Activated CD4-positive, alpha-beta T cell treated with anti-CD3 and anti-CD28 coated beads, Interleukin-2, amount 50 U/mL, for 16 hours (primary cell): ENCODE data around the gene RYR2.

ENCODE experiments used
- DNase-seq: peaks from one replicate; pipeline ENCODE4 v3.0.0-alpha.2; 2020

The RYR2 gene

DNA sequence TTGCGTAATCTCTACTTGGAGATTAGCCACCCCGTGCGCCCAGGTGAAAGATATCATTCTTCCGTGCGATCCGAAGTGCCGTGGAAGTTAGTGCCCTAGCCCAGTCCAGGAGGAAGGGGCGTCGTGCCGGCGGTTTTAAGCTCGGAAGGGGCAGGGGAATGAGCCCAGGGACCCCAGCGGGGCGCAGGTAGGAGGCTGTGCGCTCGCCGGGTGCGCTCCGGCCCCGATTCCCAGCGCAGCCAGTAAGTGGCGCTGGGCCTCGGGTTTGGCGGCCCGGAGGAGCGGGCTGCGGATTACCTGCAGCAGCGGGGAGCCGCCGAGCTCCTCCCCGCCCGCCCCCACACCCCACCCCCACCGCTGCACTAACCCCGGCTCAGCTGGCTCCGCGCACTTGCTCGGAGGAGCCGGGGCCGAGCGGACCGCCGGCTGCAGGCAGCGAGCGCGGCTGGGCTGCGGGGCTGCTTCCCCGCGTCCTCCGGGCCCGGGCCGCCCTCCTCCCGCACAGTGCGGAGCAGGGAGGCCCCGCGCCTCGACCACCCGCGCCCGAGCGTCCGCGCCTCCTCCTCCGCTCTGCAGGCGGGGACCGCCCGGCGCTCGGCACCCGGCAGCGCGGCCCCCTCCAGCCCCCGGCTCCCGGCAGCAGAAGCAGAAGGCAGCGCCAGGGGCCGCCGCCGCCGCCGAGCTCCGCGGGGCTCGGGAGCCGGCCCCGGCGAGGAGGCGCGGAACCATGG is at the start of gene RYR2:
Gene RYR2, plus strand, starts transcription at position 390 of the 731 bp plus-strand sequence. Its CDS starts 338 bp downstream, at position 728.
- DNase-seq = no peak

GRCh38 chr1:236992449-236992848 is 49.5 kb upstream of the RYR2 start:
- DNase-seq = no peak

GRCh38 chr1:236994450-236994849 is 47.5 kb upstream of the RYR2 start:
- no peak for DNase-seq

DNA sequence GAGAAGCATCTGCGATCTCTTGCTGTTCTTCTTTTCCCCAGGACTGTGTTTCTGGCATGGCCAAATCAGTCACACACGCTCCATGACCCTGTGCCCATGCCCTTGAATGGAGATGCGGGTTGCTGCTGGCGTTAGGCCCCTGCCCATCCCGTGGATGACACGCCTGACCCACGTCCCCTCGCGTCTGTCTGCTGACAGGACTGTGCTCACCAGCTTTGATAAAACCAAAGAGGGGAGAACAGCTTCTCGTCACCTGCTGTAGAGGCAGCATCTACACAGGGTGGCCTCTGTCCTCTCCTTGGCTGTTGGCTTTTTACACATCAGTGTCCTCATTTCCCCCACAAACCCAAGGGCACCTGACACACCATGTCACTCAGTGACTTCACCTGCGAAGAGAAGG is 44.6 kb upstream of the RYR2 start:
- no peak for DNase-seq

DNA sequence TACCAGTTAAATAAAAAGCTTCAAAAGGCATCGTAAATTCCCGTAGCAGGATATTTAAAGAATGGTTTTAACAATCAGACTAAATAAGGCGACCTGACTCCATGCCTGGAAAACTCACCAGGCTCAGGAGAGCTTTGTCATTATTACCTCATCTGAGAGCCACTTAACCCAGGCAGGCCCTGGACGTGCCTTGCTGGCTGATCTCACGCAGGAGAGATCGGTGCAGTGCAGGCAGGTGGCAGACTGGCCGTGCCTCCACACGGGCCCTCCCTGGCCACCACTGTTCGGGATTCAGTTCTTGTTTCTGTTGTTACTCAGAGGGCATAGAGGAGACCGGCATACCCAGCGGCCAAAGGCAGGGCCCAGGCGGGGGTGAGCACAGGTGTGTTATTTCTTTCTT is 44.1 kb upstream of the RYR2 start:
- no peak for DNase-seq

DNA sequence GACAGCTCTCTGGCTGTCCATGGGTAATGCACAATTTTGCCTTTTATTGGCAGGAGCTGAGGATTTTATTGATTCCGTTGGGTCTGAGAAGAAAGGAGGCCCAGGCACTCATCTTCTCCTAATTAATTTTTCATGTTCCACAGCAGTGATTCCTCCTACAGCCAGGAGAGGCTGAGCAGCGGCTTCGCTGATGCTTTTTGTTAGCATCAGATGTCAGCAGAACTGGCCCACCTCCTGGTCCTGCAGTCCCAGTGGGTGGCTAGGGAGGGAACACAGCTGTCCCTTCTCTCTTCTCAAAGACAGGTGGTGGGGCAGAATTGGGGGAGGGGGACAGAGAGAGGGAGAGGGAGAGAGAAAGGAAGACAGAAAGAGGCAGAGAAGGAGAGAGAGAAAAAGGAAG is 43.4 kb upstream of the RYR2 start:
- DNase-seq = no peak

DNA sequence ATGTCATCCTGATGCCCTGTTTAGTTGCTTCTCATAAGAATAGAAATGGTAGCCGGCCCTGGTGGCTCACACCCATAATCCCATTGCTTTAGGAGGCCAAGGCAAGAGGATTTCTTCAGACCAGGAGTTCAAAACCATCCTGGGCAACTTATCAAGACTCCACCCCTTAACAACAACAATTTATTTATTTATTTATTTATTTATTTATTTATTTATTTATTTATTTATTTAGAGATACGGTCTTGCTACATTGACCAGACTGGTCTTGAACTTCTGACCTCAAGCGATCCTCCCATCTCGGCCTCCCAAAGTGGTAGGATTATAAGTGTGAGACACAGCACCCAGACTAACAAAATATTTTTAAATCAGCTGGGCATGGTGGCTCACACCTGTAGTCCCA is 41.8 kb upstream of the RYR2 start:
- no peak for DNase-seq

DNA sequence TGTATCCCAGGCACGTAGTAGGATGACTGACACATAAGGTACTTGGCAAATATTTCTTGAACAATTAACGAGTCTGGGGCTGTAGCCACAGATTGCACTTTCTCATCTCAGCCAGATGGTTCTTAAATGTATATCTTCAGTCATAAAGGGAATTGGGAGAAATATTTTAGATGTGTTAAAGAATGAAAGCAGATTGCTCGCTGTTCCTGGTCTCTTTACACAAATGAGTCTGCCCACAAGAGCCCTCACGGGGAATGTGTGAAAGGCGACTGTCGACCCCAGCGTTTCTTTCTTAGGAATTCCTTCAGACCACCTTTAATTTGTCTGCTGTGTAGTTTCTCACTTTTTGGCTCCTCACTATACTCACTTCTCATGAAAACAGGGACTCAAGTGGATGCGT is 38.5 kb upstream of the RYR2 start:
- no peak for DNase-seq

- DNase-seq = no peak
Observed at GRCh38 chr1:237004116-237004515, 37.9 kb upstream of the RYR2 start, which contains the start of gene MT1HL1. MT1HL1 (minus strand) TSS chr1:237004441; CDS start chr1:237004372, 69 bp downstream.

DNA sequence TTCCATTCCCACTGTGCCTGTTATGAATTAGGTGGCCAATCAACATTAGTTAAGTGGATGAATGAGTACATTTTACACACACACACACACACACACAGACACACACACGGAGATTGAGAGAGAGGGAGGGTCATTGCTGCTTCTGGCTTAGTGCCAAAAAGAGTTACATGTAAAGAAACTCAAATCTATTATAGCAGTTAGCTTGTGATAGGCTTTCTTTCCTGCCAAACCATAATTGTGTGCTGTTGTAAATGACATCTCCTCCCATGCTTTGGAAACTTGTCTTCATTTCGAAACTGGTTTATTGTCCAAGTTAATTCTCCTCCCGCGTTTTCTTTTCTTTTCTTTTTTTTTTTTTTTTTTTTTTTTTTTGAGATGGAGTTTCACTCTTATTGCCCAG is 36.3 kb upstream of the RYR2 start:
- DNase-seq = no peak

DNA sequence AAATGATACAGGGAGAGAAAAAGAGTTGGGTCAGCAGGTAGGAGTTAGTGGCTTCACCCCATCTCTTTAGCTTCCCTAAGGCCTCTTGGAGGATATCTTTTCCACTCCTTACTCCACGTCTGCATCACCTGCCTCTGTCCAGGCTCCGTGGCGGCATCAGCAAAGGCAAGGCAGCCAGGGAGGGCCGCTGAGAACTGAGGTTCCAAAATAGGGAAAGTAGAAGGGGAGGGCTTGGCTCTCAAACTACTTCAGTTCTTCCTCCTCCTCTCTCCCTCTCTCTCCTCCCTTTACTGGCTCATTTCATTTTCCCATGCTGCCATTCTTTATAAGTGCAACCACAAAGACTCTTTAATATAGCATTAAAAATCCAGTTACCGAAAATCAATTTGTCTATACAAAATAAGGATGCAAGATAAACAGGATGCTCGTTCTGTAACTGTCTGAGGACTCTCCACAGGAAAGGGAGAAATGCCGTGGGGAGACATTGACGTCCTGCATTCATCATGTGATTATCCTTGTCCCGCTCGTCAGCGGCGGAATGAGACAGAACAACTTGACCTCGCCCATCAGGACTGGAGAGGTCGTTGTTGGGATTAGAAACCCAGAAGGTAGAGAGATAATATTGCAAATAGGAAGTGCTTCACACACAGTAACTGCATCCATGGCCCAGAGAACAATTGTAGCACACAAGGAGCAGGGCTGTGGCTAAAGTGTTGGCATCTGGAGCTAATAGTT is 34.7 kb upstream of the RYR2 start:
- no peak for DNase-seq

GRCh38 chr1:237009611-237010010 is 32.4 kb upstream of the RYR2 start:
- DNase-seq = no peak

DNA sequence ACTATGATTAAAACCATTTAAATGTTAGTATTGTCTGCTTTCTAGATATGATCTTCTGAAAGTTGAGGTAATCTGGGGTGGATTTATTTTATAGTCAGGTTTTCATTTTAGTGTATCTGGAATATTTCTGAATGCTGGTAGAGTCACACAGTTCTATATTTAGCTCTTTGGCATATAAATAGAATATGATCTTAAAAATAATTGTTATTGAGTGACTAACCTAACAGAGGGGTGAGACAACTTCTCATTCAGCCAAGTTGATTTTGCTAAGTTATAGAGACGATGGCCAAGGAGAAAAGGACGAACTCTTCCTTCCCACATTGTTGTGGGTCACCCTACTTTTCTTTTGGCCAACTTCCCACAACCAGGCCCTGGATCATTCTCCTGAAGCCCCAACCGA is 30.6 kb upstream of the RYR2 start:
- no peak for DNase-seq

DNA sequence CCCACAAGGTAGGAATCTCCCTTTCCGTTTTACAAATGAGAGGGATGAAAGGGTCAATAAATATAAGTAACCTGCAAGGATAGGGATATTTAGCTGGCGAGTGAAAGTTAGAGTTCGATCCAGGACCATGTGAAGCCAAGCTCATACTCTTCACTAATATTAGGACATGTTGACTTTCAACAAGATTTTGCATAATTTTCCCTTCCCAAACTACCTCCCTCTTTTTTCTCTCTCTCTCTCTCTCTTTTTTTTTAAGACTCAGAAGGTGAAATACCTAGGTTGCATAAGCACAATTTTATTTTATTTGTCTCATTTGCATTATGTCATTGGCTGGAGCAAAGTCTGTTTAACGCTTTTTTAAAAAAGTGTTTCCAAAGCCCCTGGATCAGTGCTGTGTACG is 29.6 kb upstream of the RYR2 start:
- DNase-seq = no peak

DNA sequence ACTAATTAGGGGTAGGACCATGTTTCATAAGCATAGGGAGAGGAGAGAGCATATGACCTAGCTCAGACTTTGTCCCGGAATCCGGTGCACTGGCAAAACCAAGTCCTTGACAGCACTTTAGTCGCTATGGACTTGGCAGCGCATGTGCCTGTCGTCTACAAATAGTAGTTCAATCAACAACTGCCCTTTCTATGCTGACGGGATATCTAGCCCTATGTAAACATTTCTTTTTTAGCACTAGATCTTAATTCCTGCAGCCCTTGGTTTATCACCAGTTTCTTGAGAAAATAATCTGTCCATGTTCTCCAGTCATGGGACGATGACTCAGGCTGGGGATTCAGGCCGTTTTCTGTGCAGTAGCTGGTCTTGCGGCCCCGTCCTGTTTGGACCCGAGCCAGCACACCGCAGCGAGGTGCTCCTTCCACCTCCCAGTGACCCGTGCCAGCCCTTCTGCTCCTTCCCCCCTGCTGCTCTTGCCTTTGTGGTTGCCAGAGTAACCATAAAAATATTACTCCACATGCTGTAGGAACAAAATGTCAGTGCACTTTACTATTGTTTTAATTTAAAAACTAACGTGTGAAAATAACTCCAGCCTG is 29.1 kb upstream of the RYR2 start:
- DNase-seq = no peak

DNA sequence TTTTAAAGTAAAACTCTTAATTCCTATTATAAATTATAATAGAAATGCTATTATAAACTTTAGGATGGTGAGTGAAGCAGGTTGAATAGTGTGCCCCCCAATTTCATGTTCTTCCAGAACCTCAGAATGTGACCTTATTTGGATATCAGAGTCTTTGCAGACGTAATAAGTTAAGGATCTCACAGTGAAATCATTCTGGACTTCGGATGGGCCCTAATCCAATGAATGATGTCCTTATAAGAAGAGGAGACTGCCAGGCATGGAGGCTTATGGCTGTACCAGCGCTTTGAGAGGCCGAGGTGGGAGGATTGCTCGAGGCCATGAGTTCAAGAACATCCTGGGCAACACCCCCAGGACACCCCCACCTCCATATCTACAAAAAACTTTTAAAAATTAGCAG is 28.4 kb upstream of the RYR2 start:
- no peak for DNase-seq

- DNase-seq = no peak
Observed at GRCh38 chr1:237016626-237017025, 25.4 kb upstream of the RYR2 start.

DNA sequence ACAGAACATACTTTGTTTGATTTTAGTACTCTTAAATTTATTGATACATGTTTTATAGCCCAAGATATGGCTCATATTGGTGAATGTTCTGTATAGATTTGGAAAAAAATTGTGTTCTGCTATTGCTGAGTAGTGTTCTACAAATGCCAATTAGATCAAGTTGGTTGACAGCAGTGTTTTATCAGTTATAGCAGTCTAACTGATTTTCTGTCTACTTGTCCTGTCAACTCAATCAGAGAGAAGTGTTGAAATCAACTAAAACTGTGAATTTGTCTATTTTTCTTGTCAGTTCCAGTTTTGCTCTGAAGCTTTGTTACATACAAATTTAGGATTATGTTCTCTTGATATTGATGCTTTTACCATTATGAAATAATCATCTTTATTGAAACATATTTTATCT is 23.1 kb upstream of the RYR2 start:
- DNase-seq = no peak

DNA sequence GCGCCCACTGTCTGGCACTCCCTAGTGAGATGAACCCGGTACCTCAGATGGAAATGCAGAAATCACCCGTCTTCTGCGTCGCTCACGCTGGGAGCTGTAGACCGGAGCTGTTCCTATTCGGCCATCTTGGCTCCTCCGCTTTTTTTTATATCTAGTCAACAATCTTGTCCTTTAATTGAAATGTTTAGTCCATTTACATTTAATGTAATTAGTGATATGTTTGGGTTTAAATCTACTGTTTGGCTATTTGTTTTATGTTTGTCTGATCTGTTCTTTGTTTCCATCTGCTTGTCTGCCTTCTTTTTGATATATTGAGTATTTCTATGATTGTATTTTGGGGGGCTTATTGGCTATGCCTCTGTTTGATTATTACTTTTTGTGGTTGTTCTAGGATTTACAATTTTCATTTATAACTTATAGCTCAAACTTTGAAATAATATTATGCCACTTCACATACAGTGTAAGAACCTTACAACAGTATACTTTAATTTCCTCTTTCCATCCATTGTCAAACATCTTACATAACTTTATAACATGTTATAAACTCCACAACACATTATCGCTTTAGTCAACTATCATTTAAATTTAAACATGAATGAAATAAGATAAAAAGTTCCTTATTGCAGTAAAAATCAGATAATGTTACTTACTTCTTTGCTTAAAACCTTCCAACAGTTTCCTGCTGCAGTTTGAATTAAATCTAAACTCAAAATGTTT is 16.5 kb upstream of the RYR2 start:
- no peak for DNase-seq

DNA sequence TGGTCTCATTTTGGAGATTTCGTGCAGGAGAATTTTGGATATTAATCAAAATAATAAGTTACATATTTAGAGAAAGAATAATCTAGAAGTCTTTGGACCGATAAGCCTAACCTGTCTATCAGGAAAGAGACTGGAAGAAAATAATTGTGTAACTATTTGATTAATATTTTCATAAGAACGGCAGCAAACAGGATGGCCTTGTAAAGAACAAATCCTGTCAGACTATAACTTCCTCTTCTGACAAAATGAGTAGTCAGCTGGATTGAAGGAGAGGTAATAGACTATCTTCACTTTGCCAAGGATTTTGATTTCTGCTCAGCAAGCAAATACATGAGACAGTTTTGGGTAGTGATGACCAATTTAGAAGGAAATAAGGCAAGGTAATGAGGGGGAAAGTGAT is 12.7 kb upstream of the RYR2 start:
- no peak for DNase-seq

DNA sequence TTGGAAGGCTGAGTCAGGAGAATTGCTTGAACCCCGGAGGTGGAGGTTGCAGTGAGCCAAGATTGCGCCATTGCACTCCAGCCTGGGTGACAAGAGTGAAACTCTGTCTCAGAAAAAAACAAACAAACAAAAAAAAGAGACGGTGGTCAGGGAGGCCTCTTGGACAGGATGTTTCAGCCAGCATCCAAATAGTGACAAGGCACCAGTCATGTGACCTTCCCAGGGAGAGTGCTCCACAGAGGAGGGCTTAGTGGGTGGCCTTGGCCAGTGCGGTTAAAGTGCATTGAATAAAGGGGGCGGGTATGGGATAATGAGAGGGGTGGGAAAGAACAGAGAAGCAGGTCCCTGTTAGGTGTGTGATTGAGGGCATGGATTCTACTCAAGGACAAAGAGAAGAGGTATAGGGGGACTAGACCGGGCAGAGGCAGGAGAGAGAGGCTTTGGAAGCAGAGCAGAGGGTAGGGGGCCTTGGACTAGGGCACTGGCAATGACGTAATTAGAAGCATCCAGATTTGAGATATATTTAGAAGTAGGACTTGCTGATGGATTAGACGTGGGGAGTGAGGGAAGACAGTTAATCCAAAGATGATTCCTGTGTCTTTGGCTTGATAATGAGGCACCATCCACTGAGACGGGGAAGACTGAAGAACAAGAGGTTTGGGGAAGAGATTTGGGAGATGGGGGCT is 12.0 kb upstream of the RYR2 start:
- DNase-seq = no peak

DNA sequence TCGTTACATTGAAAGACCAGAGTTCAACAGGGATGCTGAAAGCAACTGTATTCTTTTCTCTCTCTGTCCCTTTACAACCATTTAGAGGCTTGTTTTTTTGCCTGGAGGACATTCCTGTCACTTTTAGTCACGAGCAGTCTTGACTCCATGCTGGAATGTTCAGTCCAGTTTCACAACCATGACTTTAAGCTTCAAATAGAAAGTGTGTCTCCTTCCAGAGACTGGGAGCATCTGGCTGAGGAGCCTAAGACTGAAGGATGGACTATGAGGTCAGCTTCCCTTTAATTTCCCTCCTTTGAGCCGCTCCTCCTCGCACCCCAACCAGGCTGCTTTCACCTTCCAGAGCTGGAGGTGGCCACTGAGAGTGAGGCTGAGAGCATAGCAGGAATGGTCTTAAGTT is 10.5 kb upstream of the RYR2 start:
- no peak for DNase-seq

- DNase-seq = no peak
Observed at GRCh38 chr1:237032029-237032428, 10.0 kb upstream of the RYR2 start.
